ENCODE measurements around the gene SHC2. TPM values are rescaled to one million over a fixed set of nuclear protein-coding genes. Genes with fewer than 3 reads are reported as not detected.
"Not testable (repeated sequence)": the region's sequence is repeated elsewhere in the genome, so short reads cannot be mapped to it uniquely, and the experiment has no call there.

SHC2 gene
- total and polyA plus RNA-seq, 2 donors (not counting 3 experiments of a cell fraction or from before 2014, with no cell fraction given), result 7.5 to 11.8 TPM

GRCh38 chr19:383040-383439, 77.8 kb downstream of the SHC2 start:
- FAIRE-seq (no peak), DNase-seq (ENCODE audit: low read depth, low spot score) (no peak)
- Histone ChIP-seq H4K20me1 (replicated peaks; ENCODE audit: control insufficient read depth, extremely low read depth, insufficient read depth, low read length) (no peaks in the 10 kb centered on the region), H3K79me2 (ENCODE audit: control insufficient read depth, insufficient read depth, low read length) (no peaks in the 10 kb centered on the region), H3K9me3 (replicated peaks; ENCODE audit: control insufficient read depth, insufficient read depth, low read length) (no peaks in the 10 kb centered on the region), H3K4me1 (ENCODE audit: control insufficient read depth, extremely low read depth, insufficient read depth, low read length) (no peaks in the 10 kb centered on the region), H3K9me1 (replicated peaks; ENCODE audit: control insufficient read depth, extremely low read depth, insufficient read depth, low read length) (no peaks in the 10 kb centered on the region), H3K27me3 (ENCODE audit: control insufficient read depth in 2 of 2, insufficient read depth in 2 of 2, low read length in 2 of 2) (peaks cover 2 to 15% of the 10 kb centered on the region in 2 experiments), H3K4me3 (replicated peaks in 1 of 3; ENCODE audit: insufficient read depth in 1 of 3, low read depth in 1 of 3, low read length in 3 of 3) (no peak overlapping the region), H3K4me2 (ENCODE audit: insufficient read depth, low read length) (no peak overlapping the region), H3K27ac (ENCODE audit: insufficient read depth, low read depth, low read length) (no peak overlapping the region), H2AFZ (ENCODE audit: low read depth, low read length) (no peak overlapping the region), H3K36me3 (ENCODE audit: control insufficient read depth in 2 of 2, extremely low read depth in 1 of 2, insufficient read depth in 2 of 2, low read length in 2 of 2) (no peaks in the 10 kb centered on the region), H3K9ac (replicated peaks; ENCODE audit: extremely low read depth, insufficient read depth, low read length) (no peak overlapping the region)
- no TSS peak for BruUV-seq (replicated peaks)
- intact Hi-C loops (cut with micrococcal nuclease), result loop anchor here (10.0 kb wide), 1 partner anchor 102 kb away; no protein-coding TSS in a partner anchor
- POLR2A ChIA-PET, result no interaction called here
- dilution Hi-C loops (cut with MboI; ENCODE audit: extremely low pct_ligation_motif_present, low sequenced_read_pairs), result no loop called here
- CTCF ChIA-PET, result interaction anchor here (1.2 to 2.2 kb wide), 4 partner anchors 87 to 127 kb away, joined by 3 to 20 read pairs (median 8); partner anchors contain the start of gene TPGS1
- TF ChIP-seq MAX (IDR thresholded peaks at IDR 0.05; ENCODE audit: insufficient read depth, insufficient read length) (no peak), POLR2A (IDR thresholded peaks at IDR 0.05; ENCODE audit: low read depth, low read length) (no peak), EZH2 (IDR thresholded peaks at IDR 0.05; ENCODE audit: borderline replicate concordance, low read depth, low read length, severe bottlenecking) (no peak), MYC (IDR thresholded peaks at IDR 0.05; ENCODE audit: low read depth, low read length) (no peak), GATA2 (IDR thresholded peaks at IDR 0.05; ENCODE audit: insufficient read depth, insufficient read length, low read depth, low read length) (no peak), FOS (IDR thresholded peaks at IDR 0.05; ENCODE audit: borderline replicate concordance, insufficient read depth, low read length) (no peak), POLR2AphosphoS5 (IDR thresholded peaks at IDR 0.05; ENCODE audit: insufficient read depth, low read depth, low read length) (no peak), JUN (IDR thresholded peaks at IDR 0.05; ENCODE audit: borderline replicate concordance, insufficient read depth, insufficient read length, low read depth) (no peak)
- TF ChIP-seq, protein P1, sequence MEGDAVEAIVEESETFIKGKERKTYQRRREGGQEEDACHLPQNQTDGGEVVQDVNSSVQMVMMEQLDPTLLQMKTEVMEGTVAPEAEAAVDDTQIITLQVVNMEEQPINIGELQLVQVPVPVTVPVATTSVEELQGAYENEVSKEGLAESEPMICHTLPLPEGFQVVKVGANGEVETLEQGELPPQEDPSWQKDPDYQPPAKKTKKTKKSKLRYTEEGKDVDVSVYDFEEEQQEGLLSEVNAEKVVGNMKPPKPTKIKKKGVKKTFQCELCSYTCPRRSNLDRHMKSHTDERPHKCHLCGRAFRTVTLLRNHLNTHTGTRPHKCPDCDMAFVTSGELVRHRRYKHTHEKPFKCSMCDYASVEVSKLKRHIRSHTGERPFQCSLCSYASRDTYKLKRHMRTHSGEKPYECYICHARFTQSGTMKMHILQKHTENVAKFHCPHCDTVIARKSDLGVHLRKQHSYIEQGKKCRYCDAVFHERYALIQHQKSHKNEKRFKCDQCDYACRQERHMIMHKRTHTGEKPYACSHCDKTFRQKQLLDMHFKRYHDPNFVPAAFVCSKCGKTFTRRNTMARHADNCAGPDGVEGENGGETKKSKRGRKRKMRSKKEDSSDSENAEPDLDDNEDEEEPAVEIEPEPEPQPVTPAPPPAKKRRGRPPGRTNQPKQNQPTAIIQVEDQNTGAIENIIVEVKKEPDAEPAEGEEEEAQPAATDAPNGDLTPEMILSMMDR (IDR thresholded peaks at IDR 0.05; ENCODE audit: extremely low read depth in 1 of 2, insufficient read depth in 1 of 2, low read depth in 1 of 2, low read length in 2 of 2), result no peak

GRCh38 chr19:382578-382977, 78.3 kb downstream of the SHC2 start:
- intact Hi-C loops (cut with micrococcal nuclease), result loop anchor here (10.0 kb wide), 1 partner anchor 102 kb away; no protein-coding TSS in a partner anchor
- H3K9me1 ChIP-seq (replicated peaks; ENCODE audit: control insufficient read depth, extremely low read depth, insufficient read depth, low read length); FAIRE-seq; dilution Hi-C loops (cut with MboI; ENCODE audit: extremely low pct_ligation_motif_present, low sequenced_read_pairs); H3K27ac ChIP-seq (ENCODE audit: insufficient read depth, low read depth, low read length); H3K36me3 ChIP-seq (ENCODE audit: control insufficient read depth in 2 of 2, extremely low read depth in 1 of 2, insufficient read depth in 2 of 2, low read length in 2 of 2); H3K4me1 ChIP-seq (ENCODE audit: control insufficient read depth, extremely low read depth, insufficient read depth, low read length); H2AFZ ChIP-seq (ENCODE audit: low read depth, low read length); H3K4me3 ChIP-seq (replicated peaks in 1 of 3; ENCODE audit: insufficient read depth in 1 of 3, low read depth in 1 of 3, low read length in 3 of 3); DNase-seq (ENCODE audit: low read depth, low spot score); POLR2A ChIA-PET; H3K4me2 ChIP-seq (ENCODE audit: insufficient read depth, low read length); H3K9ac ChIP-seq (replicated peaks; ENCODE audit: extremely low read depth, insufficient read depth, low read length); H4K20me1 ChIP-seq (replicated peaks; ENCODE audit: control insufficient read depth, extremely low read depth, insufficient read depth, low read length); BruUV-seq (replicated peaks); H3K9me3 ChIP-seq (replicated peaks; ENCODE audit: control insufficient read depth, insufficient read depth, low read length); H3K79me2 ChIP-seq (ENCODE audit: control insufficient read depth, insufficient read depth, low read length): not testable (repeated sequence)
- H3K27me3 ChIP-seq (ENCODE audit: control insufficient read depth in 2 of 2, insufficient read depth in 2 of 2, low read length in 2 of 2), result peaks cover 2 to 15% of the 10 kb centered on the region in 2 experiments
- CTCF ChIA-PET, result interaction anchor here (1.2 kb wide), 1 partner anchor 124 kb away, joined by 3 read pairs; no protein-coding TSS in a partner anchor

GRCh38 chr19:381901-382300, 78.9 kb downstream of the SHC2 start:
- H3K4me3 ChIP-seq (replicated peaks in 1 of 3; ENCODE audit: insufficient read depth in 1 of 3, low read depth in 1 of 3, low read length in 3 of 3); H3K27ac ChIP-seq (ENCODE audit: insufficient read depth, low read depth, low read length); H4K20me1 ChIP-seq (replicated peaks; ENCODE audit: control insufficient read depth, extremely low read depth, insufficient read depth, low read length); H3K36me3 ChIP-seq (ENCODE audit: control insufficient read depth in 2 of 2, extremely low read depth in 1 of 2, insufficient read depth in 2 of 2, low read length in 2 of 2); FAIRE-seq; H3K4me2 ChIP-seq (ENCODE audit: insufficient read depth, low read length); H3K9me1 ChIP-seq (replicated peaks; ENCODE audit: control insufficient read depth, extremely low read depth, insufficient read depth, low read length); H3K9ac ChIP-seq (replicated peaks; ENCODE audit: extremely low read depth, insufficient read depth, low read length); H3K79me2 ChIP-seq (ENCODE audit: control insufficient read depth, insufficient read depth, low read length); DNase-seq (ENCODE audit: low read depth, low spot score); BruUV-seq (replicated peaks); POLR2A ChIA-PET; H3K4me1 ChIP-seq (ENCODE audit: control insufficient read depth, extremely low read depth, insufficient read depth, low read length); H2AFZ ChIP-seq (ENCODE audit: low read depth, low read length); H3K9me3 ChIP-seq (replicated peaks; ENCODE audit: control insufficient read depth, insufficient read depth, low read length); dilution Hi-C loops (cut with MboI; ENCODE audit: extremely low pct_ligation_motif_present, low sequenced_read_pairs): not testable (repeated sequence)
- CTCF ChIA-PET, result interaction anchor here (1.2 kb wide), 1 partner anchor 125 kb away, joined by 3 read pairs; no protein-coding TSS in a partner anchor
- intact Hi-C loops (cut with micrococcal nuclease), result loop anchor here (10.0 kb wide), 1 partner anchor 103 kb away; no protein-coding TSS in a partner anchor
- peaks cover 2 to 15% of the 10 kb centered on the region in 2 experiments for H3K27me3 ChIP-seq (ENCODE audit: control insufficient read depth in 2 of 2, insufficient read depth in 2 of 2, low read length in 2 of 2)

Data from endothelial cell of umbilical vein (primary cell).